ENCODE data around the gene RAB42. TPM values are rescaled to one million over a fixed set of nuclear protein-coding genes. Genes with fewer than 3 reads are reported as not detected.

Gene RAB42
- under 1 TPM; 0.51 to 0.96 TPM for polyA plus RNA-seq

DNA sequence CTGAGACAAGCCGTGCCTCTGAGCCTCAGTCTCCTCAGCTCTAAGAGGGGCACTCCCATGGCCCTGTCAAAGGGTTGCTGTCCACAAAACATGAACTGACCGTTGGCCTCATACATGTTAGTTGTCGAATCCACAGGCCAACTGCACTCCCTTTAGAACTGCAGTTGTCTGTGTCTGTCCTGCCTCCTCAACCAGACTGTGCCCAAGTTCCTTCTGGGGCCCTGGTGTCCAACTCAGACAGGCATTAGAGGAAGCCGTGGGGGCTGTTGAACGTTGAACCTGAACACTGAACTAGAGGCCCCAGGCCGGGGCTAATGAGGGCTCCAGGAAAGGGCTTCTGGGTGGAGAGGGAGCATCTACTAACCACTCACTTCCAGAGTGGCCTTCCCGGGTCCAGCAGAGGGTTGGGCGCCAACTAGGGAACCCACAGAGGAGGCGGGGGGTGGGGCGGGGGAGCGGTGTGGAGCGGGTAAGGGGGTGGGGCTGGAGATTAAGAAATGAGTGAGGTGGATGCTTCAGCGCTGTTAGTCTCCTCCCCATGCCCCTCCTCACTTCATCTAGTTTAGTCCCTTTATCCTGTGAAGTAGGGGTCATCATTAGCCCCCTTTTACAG is at the start of gene RAB42:
Gene RAB42 (plus strand): TSS at position 558 of the 613 bp plus-strand sequence. CDS start 247 bp downstream, outside the sequence.
- peak within 1 kb of the TSS; percentile 40 to 44 for H3K4me3 ChIP-seq (ENCODE audit: low read depth in 1 of 2, low read length in 2 of 2)
- H3K4me1 ChIP-seq (ENCODE audit: control insufficient read depth in 2 of 2, insufficient read depth in 2 of 2, low read length in 1 of 2) = peaks cover 0 to 4% of the 10 kb centered on the region in 2 donors
- H3K27me3 ChIP-seq (ENCODE audit: control insufficient read depth in 1 of 2, insufficient read depth in 2 of 2, low read length in 2 of 2) = no peaks in the 10 kb centered on the region
- peak within 1 kb of the TSS in 1 of 2 donors; percentile 2 for H3K27ac ChIP-seq (ENCODE audit: low read depth in 2 of 2, low read length in 1 of 2)
- no peaks in the 10 kb centered on the region for H3K9me3 ChIP-seq (ENCODE audit: control insufficient read depth in 2 of 2, insufficient read depth in 1 of 2, low read depth in 1 of 2, low read length in 1 of 2)
- WGBS, 2 donors = 25 to 33% methylated on average over 13 of the region's 13 CpGs
- H3K36me3 ChIP-seq (ENCODE audit: control insufficient read depth in 2 of 2, insufficient read depth in 2 of 2, low read length in 1 of 2) = no peaks in the 10 kb centered on the region

DNA sequence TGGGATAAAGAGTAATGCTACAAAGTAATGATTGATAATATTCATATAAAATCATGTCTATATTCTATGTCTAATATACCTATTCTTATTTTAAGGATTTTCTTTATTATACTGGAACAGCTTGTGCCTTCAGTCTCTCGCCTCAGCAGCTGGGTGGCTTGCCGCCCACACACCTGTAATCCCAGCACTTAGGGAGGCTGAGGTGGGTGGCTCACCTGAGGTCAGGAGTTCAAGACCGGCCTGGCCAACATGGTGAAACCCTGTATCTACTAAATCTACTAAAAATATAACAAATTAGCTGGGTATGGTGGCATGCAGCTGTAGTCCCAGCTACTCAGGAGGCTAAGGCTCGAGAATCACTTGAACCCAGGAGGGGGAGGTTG is 46.8 kb upstream of the RAB42 start:
- H3K4me3 ChIP-seq (ENCODE audit: low read depth in 1 of 2, low read length in 2 of 2) = no peak overlapping the region
- H3K9me3 ChIP-seq (ENCODE audit: control insufficient read depth in 2 of 2, insufficient read depth in 1 of 2, low read depth in 1 of 2, low read length in 1 of 2) = no peaks in the 10 kb centered on the region
- 92 to 94% methylated on average over 4 of the region's 4 CpGs for WGBS, 2 donors
- H3K27me3 ChIP-seq (ENCODE audit: control insufficient read depth in 1 of 2, insufficient read depth in 2 of 2, low read length in 2 of 2) = no peaks in the 10 kb centered on the region
- H3K36me3 ChIP-seq (ENCODE audit: control insufficient read depth in 2 of 2, insufficient read depth in 2 of 2, low read length in 1 of 2) = no peaks in the 10 kb centered on the region
- no peak overlapping the region for H3K27ac ChIP-seq (ENCODE audit: low read depth in 2 of 2, low read length in 1 of 2)
- H3K4me1 ChIP-seq (ENCODE audit: control insufficient read depth in 2 of 2, insufficient read depth in 2 of 2, low read length in 1 of 2) = no peaks in the 10 kb centered on the region

DNA sequence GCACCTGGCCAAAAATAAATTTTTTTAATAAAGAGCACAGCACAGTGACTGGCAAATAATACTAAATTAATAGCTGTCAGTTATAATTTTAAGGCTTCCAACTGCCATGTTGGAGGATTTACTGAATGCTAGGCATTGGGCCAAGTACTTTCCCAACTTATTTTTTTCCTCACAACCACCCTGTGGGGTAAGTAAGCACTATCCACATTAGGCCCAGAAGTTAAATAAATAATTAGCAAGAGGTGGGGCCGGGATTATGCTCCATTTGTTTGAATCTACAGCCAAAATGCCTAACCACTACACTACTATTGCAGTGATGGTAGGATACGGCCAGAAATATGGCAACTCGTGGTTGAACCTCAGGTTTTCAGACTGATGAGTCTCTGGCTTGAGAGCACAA is 43.7 kb upstream of the RAB42 start:
- WGBS, 2 donors = 42 to 57% methylated on average over 3 of the region's 3 CpGs
- no peaks in the 10 kb centered on the region for H3K36me3 ChIP-seq (ENCODE audit: control insufficient read depth in 2 of 2, insufficient read depth in 2 of 2, low read length in 1 of 2)
- H3K27ac ChIP-seq (ENCODE audit: low read depth in 2 of 2, low read length in 1 of 2) = no peak overlapping the region
- no peaks in the 10 kb centered on the region for H3K9me3 ChIP-seq (ENCODE audit: control insufficient read depth in 2 of 2, insufficient read depth in 1 of 2, low read depth in 1 of 2, low read length in 1 of 2)
- no peaks in the 10 kb centered on the region for H3K4me1 ChIP-seq (ENCODE audit: control insufficient read depth in 2 of 2, insufficient read depth in 2 of 2, low read length in 1 of 2)
- no peak overlapping the region for H3K4me3 ChIP-seq (ENCODE audit: low read depth in 1 of 2, low read length in 2 of 2)
- no peaks in the 10 kb centered on the region for H3K27me3 ChIP-seq (ENCODE audit: control insufficient read depth in 1 of 2, insufficient read depth in 2 of 2, low read length in 2 of 2)

DNA sequence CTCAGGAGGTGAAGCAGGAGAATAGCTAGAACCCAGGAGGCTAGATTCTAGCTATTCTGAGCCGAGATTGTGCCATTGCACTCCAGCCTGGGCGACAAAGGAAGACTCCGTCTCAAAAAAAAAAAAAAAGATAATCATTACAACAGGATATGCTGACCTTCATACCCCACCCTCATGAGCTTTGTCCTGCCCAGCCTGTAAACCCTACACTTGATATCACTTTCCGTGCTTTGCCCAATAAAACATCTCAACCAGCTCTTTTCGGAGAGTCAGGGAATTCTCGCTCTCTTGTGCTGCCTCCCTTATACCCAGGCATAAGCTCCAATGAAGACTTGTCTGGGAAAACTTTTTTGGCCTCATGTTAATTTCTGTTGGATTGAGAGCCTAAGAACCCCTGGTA is 40.7 kb upstream of the RAB42 start:
- WGBS, 2 donors = 89 to 97% methylated on average over 6 of the region's 6 CpGs
- no peaks in the 10 kb centered on the region for H3K9me3 ChIP-seq (ENCODE audit: control insufficient read depth in 2 of 2, insufficient read depth in 1 of 2, low read depth in 1 of 2, low read length in 1 of 2)
- no peaks in the 10 kb centered on the region for H3K27me3 ChIP-seq (ENCODE audit: control insufficient read depth in 1 of 2, insufficient read depth in 2 of 2, low read length in 2 of 2)
- H3K27ac ChIP-seq (ENCODE audit: low read depth in 2 of 2, low read length in 1 of 2) = no peak overlapping the region
- no peaks in the 10 kb centered on the region for H3K4me1 ChIP-seq (ENCODE audit: control insufficient read depth in 2 of 2, insufficient read depth in 2 of 2, low read length in 1 of 2)
- H3K36me3 ChIP-seq (ENCODE audit: control insufficient read depth in 2 of 2, insufficient read depth in 2 of 2, low read length in 1 of 2) = no peaks in the 10 kb centered on the region
- no peak overlapping the region for H3K4me3 ChIP-seq (ENCODE audit: low read depth in 1 of 2, low read length in 2 of 2)

- H3K9me3 ChIP-seq (ENCODE audit: control insufficient read depth in 2 of 2, insufficient read depth in 1 of 2, low read depth in 1 of 2, low read length in 1 of 2) = no peaks in the 10 kb centered on the region
- 0% methylated on average over 63 of the region's 63 CpGs for WGBS, 2 donors
- no peaks in the 10 kb centered on the region for H3K4me1 ChIP-seq (ENCODE audit: control insufficient read depth in 2 of 2, insufficient read depth in 2 of 2, low read length in 1 of 2)
These were observed 39.1 kb upstream of the RAB42 start, which contains the start of gene TRNAU1AP for GRCh38 chr1:28552758-28553663. TSS of gene TRNAU1AP (plus strand) at chr1:28553085. CDS start at chr1:28553111, 26 bp downstream.

GRCh38 chr1:28560886-28561285 is 31.2 kb upstream of the RAB42 start:
- 92 to 96% methylated on average over 3 of the region's 3 CpGs for WGBS, 2 donors
- Histone ChIP-seq H3K9me3 (ENCODE audit: control insufficient read depth in 2 of 2, insufficient read depth in 1 of 2, low read depth in 1 of 2, low read length in 1 of 2) (no peaks in the 10 kb centered on the region), H3K4me3 (ENCODE audit: low read depth in 1 of 2, low read length in 2 of 2) (no peak overlapping the region), H3K27me3 (ENCODE audit: control insufficient read depth in 1 of 2, insufficient read depth in 2 of 2, low read length in 2 of 2) (no peaks in the 10 kb centered on the region), H3K4me1 (ENCODE audit: control insufficient read depth in 2 of 2, insufficient read depth in 2 of 2, low read length in 1 of 2) (no peaks in the 10 kb centered on the region), H3K27ac (ENCODE audit: low read depth in 2 of 2, low read length in 1 of 2) (no peak overlapping the region), H3K36me3 (ENCODE audit: control insufficient read depth in 2 of 2, insufficient read depth in 2 of 2, low read length in 1 of 2) (peaks cover 2 to 14% of the 10 kb centered on the region in 2 donors)

More at GRCh38 chr1:28552758-28553663, 39.1 kb upstream of the RAB42 start, which contains the start of gene TRNAU1AP:
- no peaks in the 10 kb centered on the region for H3K36me3 ChIP-seq (ENCODE audit: control insufficient read depth in 2 of 2, insufficient read depth in 2 of 2, low read length in 1 of 2)
- peak within 1 kb of the TSS; percentile 84 to 91 for H3K4me3 ChIP-seq (ENCODE audit: low read depth in 1 of 2, low read length in 2 of 2)
- peak within 1 kb of the TSS; percentile 91 to 95 for H3K27ac ChIP-seq (ENCODE audit: low read depth in 2 of 2, low read length in 1 of 2)
- no peaks in the 10 kb centered on the region for H3K27me3 ChIP-seq (ENCODE audit: control insufficient read depth in 1 of 2, insufficient read depth in 2 of 2, low read length in 2 of 2)

GRCh38 chr1:28564310-28564709 is 27.8 kb upstream of the RAB42 start:
- Histone ChIP-seq H3K4me1 (ENCODE audit: control insufficient read depth in 2 of 2, insufficient read depth in 2 of 2, low read length in 1 of 2) (no peaks in the 10 kb centered on the region), H3K27me3 (ENCODE audit: control insufficient read depth in 1 of 2, insufficient read depth in 2 of 2, low read length in 2 of 2) (no peaks in the 10 kb centered on the region), H3K36me3 (ENCODE audit: control insufficient read depth in 2 of 2, insufficient read depth in 2 of 2, low read length in 1 of 2) (peaks cover 10 to 20% of the 10 kb centered on the region in 2 donors), H3K27ac (ENCODE audit: low read depth in 2 of 2, low read length in 1 of 2) (no peak overlapping the region), H3K9me3 (ENCODE audit: control insufficient read depth in 2 of 2, insufficient read depth in 1 of 2, low read depth in 1 of 2, low read length in 1 of 2) (no peaks in the 10 kb centered on the region), H3K4me3 (ENCODE audit: low read depth in 1 of 2, low read length in 2 of 2) (no peak overlapping the region)

DNA sequence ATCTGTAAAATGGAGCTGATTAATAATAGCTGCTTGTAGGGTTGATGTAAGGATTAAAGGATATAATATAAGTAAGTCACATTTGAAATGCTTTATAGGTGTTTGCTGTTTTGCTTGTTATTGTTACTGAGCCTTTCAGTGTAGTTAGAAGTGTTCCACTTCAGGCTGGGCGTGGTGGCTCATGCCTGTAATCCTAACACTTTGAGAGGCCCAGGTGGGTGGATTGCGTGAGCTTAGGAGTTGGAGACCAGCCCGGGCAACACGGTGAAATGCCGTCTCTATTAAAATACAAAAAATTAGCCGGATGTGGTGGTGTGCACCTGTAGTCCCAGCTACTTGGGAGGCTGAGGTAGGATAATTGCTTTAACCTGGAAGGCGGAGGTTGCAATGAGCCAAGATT is 27.0 kb upstream of the RAB42 start:
- H3K27ac ChIP-seq (ENCODE audit: low read depth in 2 of 2, low read length in 1 of 2) = peak overlapping the region in 1 of 2 donors; percentile 44
- WGBS, 2 donors = 88% methylated on average over 7 of the region's 7 CpGs
- H3K4me1 ChIP-seq (ENCODE audit: control insufficient read depth in 2 of 2, insufficient read depth in 2 of 2, low read length in 1 of 2) = no peaks in the 10 kb centered on the region
- peaks cover 10 to 18% of the 10 kb centered on the region in 2 donors for H3K36me3 ChIP-seq (ENCODE audit: control insufficient read depth in 2 of 2, insufficient read depth in 2 of 2, low read length in 1 of 2)
- no peaks in the 10 kb centered on the region for H3K27me3 ChIP-seq (ENCODE audit: control insufficient read depth in 1 of 2, insufficient read depth in 2 of 2, low read length in 2 of 2)
- H3K4me3 ChIP-seq (ENCODE audit: low read depth in 1 of 2, low read length in 2 of 2) = no peak overlapping the region
- H3K9me3 ChIP-seq (ENCODE audit: control insufficient read depth in 2 of 2, insufficient read depth in 1 of 2, low read depth in 1 of 2, low read length in 1 of 2) = no peaks in the 10 kb centered on the region

DNA sequence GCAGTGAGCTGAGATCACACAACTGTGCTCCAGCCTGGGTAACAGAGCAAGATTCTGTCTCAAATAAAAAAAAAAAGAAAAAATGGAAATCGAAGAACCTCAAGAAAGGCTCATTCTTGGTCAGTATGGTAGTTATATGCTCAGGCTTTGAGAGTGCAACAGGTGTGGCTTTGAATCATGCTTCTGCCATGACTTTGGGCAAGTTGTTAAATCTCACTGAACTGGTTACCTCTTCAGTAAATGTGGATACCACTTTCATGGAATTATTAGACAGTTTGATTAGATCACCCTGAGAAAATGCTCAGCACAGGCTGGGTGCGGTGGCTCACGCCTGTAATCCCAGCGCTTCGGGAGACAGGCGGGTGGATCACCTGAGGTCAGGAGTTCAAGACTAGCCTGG is 26.3 kb upstream of the RAB42 start:
- Histone ChIP-seq H3K9me3 (ENCODE audit: control insufficient read depth in 2 of 2, insufficient read depth in 1 of 2, low read depth in 1 of 2, low read length in 1 of 2) (no peaks in the 10 kb centered on the region), H3K27me3 (ENCODE audit: control insufficient read depth in 1 of 2, insufficient read depth in 2 of 2, low read length in 2 of 2) (no peaks in the 10 kb centered on the region), H3K36me3 (ENCODE audit: control insufficient read depth in 2 of 2, insufficient read depth in 2 of 2, low read length in 1 of 2) (peaks cover 10 to 16% of the 10 kb centered on the region in 2 donors), H3K4me1 (ENCODE audit: control insufficient read depth in 2 of 2, insufficient read depth in 2 of 2, low read length in 1 of 2) (no peaks in the 10 kb centered on the region), H3K27ac (ENCODE audit: low read depth in 2 of 2, low read length in 1 of 2) (peak overlapping the region in 1 of 2 donors; percentile 44), H3K4me3 (ENCODE audit: low read depth in 1 of 2, low read length in 2 of 2) (no peak overlapping the region)
- 76 to 78% methylated on average over 6 of the region's 6 CpGs for WGBS, 2 donors
